ENCODE results near the gene RANGRF.
"Not testable (repeated sequence)": the region's sequence is repeated elsewhere in the genome, so short reads cannot be mapped to it uniquely, and the experiment has no call there.

RANGRF gene, protein sequence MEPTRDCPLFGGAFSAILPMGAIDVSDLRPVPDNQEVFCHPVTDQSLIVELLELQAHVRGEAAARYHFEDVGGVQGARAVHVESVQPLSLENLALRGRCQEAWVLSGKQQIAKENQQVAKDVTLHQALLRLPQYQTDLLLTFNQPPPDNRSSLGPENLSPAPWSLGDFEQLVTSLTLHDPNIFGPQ

DNA sequence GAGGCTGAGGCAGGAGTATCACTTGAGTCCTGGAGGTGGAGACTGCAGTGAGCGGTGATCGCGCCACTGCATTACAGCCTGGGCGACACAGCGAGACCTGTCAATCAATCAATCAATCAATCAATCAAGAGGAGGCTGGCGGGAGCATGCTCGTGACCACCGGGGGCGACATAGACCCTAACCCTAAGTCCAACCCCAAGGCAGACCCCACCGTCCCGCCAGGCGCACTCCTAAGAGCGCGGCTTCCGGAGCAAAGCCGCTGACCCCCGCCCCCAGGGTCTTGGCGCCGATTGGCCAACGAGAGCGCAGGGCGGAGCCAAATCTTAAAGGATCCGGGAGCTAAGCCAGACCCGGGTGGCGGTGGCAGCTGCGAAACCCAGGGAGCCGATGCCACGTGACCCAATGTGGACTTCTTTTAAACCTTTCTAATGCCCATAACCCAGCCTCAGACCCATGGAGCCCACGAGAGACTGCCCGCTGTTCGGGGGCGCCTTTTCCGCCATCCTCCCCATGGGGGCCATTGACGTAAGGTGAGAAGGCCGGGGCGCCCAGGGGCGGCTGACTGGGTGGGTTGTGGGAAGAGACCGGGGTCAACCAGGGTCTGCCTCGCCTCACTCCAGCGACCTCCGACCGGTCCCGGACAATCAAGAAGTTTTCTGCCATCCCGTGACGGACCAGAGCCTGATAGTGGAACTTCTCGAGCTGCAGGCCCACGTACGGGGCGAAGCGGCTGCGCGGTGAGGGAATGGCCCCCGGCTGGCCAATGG lies at the start of gene RANGRF:
RANGRF (plus strand) TSS at position 335 of the 767 bp plus-strand sequence; CDS start at position 454, 119 bp downstream.
- TF ChIP-seq, protein P1, sequence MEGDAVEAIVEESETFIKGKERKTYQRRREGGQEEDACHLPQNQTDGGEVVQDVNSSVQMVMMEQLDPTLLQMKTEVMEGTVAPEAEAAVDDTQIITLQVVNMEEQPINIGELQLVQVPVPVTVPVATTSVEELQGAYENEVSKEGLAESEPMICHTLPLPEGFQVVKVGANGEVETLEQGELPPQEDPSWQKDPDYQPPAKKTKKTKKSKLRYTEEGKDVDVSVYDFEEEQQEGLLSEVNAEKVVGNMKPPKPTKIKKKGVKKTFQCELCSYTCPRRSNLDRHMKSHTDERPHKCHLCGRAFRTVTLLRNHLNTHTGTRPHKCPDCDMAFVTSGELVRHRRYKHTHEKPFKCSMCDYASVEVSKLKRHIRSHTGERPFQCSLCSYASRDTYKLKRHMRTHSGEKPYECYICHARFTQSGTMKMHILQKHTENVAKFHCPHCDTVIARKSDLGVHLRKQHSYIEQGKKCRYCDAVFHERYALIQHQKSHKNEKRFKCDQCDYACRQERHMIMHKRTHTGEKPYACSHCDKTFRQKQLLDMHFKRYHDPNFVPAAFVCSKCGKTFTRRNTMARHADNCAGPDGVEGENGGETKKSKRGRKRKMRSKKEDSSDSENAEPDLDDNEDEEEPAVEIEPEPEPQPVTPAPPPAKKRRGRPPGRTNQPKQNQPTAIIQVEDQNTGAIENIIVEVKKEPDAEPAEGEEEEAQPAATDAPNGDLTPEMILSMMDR (IDR thresholded peaks at IDR 0.05) = no peak
- TF ChIP-seq ZFX (IDR thresholded peaks at IDR 0.05; ENCODE audit: borderline replicate concordance) = no peak
- H3K27ac ChIP-seq = peak within 1 kb of the TSS; percentile 86

DNA sequence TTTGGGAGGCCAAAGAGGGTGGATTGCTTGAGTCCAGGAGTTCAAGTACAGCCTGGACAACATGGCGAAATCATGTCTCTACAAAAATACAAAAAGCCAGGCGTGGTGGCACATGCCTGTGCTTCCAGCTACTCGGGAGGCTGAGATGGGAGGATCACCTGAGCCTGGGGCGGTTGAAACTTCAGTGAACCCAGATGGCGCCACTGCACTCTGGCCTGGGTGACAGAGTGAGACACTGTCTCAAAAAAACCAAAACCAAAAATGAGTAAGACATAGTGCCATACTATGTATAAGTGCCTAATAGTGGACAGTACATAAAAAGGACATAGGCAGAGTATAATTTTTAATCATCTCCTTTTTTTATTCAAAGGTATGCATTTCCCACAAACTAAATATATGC lies 44.6 kb upstream of the RANGRF start:
- TF ChIP-seq ZFX (IDR thresholded peaks at IDR 0.05; ENCODE audit: borderline replicate concordance) = no peak
- TF ChIP-seq, protein P1 (IDR thresholded peaks at IDR 0.05) = no peak
- no peak overlapping the region for H3K27ac ChIP-seq

DNA sequence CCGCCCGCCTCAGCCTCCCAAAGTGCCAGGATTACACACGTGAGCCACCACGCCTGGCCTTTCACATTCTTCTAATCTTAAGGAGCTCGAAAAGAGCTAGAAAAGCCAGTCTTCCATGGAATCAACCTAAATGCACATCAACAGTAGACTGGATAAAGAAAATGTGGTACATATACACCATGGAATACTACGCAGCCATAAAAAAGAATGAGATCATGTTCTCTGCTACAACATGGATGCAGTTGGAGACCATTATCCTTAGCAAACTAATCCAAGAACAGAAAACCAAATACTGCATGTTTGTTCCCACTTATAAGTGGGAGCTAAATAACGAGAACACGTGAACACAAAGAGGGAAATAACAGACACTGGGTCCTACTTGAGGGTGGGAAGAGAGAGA lies 43.7 kb upstream of the RANGRF start:
- H3K27ac ChIP-seq = no peak overlapping the region
- no peak for TF ChIP-seq ZFX (IDR thresholded peaks at IDR 0.05; ENCODE audit: borderline replicate concordance)
- TF ChIP-seq, protein P1 (IDR thresholded peaks at IDR 0.05) = no peak

DNA sequence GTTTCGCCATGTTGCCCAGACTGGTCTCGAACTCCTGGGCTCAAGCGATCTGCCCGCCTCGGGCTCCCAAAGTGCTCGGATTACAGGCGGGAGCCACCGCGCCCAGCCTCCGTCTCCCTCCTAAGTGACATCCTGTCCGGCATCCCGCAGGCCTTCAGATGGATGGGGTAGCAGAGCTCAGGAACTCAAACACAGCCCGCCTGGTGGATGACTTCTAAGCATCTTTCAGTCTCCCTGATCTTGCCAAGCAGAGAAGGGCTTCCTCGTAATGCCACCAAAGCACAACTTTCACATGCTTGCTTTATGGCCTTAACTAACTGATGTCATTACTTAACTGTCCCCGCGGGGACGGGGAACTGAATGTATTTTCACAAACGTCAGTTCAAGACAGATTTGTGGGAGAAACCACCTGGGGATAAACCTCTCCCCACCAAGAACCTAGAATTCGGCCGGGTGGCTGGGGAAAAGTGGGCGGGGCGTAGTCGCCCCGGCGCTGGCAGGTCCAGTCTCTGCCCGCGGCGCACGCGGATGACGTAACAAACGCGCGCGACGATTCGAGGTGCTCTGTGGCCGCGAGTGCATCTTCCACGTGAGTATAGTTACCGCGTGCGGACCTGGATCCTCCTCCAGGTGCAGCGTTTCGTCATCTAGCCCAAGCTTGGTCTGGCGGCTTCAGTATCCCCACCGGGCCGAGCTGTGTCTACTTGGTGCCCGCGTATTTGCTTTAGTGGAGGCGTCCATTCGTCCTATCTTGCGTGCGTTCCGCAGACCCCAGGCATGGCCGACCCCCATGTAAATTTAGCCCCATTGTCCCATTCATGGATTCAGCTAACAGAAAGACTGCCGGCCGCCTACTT lies 39.5 kb upstream of the RANGRF start, which contains the start of gene PFAS:
PFAS (plus strand) TSS at position 539 of the 857 bp plus-strand sequence. CDS start 4,649 bp downstream, outside the sequence.
- no peak for TF ChIP-seq ZFX (IDR thresholded peaks at IDR 0.05; ENCODE audit: borderline replicate concordance)
- TF ChIP-seq, protein P1 (IDR thresholded peaks at IDR 0.05) = no peak
- H3K27ac ChIP-seq = peak within 1 kb of the TSS; percentile 99

DNA sequence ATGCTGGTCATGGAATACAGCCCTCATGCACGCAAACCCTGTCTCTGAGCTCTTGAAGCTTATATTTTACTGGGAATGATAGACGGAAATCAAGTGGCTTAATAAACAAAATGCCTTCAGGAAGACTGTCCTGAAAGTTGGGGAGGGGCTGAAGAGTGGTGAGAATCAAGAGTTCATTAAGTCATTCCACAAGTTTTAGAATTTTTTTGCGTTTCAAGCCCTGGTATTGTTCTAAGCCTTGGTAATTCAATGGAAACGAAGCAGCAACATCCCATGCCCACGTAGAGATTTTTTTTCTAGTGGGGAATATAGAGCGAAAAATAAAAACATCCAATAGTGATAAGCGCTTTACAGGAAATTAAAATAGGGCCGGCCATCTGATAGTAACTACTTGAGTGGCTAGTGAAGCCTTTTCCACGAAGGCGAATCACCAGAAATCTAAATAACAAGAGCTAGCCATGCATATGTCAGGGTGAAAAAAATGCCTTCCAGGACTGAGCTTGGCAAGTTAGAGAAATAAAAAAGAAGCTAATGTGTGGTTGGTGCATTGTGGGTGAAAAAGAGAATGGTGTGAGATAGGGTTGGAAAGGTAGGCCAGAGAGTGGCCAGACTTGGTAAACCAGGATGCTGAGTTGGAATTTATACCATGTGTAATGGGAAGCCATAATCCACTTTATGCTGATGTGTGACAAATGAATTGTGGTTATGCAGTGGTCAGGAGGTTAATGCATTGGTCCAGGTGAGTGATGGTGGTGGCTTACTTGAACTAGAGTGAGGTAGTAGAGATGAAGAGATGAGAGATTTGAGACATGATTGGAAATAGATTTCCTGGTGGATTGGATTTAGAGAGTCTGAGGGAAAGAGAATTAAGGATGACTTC lies 38.6 kb upstream of the RANGRF start:
- TF ChIP-seq, protein P1 (IDR thresholded peaks at IDR 0.05) = no peak
- no peak for TF ChIP-seq ZFX (IDR thresholded peaks at IDR 0.05; ENCODE audit: borderline replicate concordance)
- H3K27ac ChIP-seq = peak overlapping the region; percentile 99

DNA sequence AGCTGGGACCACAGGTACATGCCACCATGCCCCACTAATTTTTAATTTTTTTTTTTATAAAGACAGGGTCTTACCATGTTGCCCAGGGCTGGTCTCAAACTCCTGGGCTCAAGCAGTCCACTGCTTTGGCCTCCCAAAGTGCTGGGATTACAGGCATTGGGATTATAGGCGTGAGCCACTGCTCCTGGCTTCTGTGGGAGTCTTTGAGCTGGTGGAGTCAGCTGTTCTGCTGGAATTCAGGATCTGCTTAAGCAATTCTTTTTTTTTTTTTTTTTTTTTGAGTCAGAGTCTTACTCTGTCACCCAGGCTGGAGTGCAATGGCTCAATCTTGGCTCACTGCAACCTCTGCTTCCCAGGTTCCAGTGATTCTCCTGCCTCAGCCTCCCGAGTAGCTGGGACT lies 37.1 kb upstream of the RANGRF start:
- not testable (repeated sequence) for H3K27ac ChIP-seq

DNA sequence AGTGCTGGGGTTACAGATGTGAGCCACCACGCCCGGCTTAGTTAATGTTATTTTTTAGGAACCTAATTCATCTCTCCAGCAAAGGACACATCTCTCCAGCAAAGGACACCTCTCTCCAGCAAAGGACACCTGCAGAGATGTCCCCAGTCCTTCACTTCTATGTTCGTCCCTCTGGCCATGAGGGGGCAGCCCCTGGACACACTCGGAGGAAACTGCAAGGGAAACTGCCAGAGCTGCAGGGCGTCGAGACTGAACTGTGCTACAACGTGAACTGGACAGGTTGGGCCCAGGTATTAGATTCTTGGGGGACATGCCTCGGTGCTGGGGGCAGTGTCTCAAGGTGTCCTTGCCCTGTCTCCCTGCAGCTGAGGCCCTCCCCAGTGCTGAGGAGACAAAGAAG lies 34.7 kb upstream of the RANGRF start:
- no peak for TF ChIP-seq ZFX (IDR thresholded peaks at IDR 0.05; ENCODE audit: borderline replicate concordance)
- TF ChIP-seq, protein P1 (IDR thresholded peaks at IDR 0.05) = peak; percentile 31

More for the DNA sequence above, 34.7 kb upstream of the RANGRF start:
- no peak overlapping the region for H3K27ac ChIP-seq
